A673 (cell line): Measurements from ENCODE around the gene BRD8. TPM values are rescaled to one million over a fixed set of nuclear protein-coding genes. Genes with fewer than 3 reads are reported as not detected.

Experiments
- BruUV-seq: library from RNA; stranded (reverse); fragments of 400-500 nt; replicated peaks from 2 replicates; lab custom pipeline; 2021; lab: Mats Ljungman, UMichigan
- CTCF ChIA-PET: fragments of 300-600 bp; sonication (Branson Sonifier 250); formaldehyde crosslinking; loops from one replicate; lab custom pipeline; 2022; ENCODE audit warnings: antibody characterized with exemption; lab: Charles Lee
- POLR2A ChIA-PET: fragments of 300-600 bp; sonication (Branson Sonifier 250); formaldehyde crosslinking; loops from one replicate; lab custom pipeline; 2022; ENCODE audit warnings: antibody characterized with exemption; ENCODE audit not compliant: low non-redundant PET; lab: Charles Lee
- DNase-seq: peaks from one replicate; pipeline ENCODE4 v3.0.0-alpha.2; 2015; ENCODE audit warnings: low spot score
- H3K27ac ChIP-seq: fragments of 200-600 bp; sonication (generic); 2 replicates; pipeline ENCODE4 v1.5.1; 2016; ENCODE audit warnings: mixed run types, low read depth, mild to moderate bottlenecking, mixed read lengths, antibody characterized with exemption, low read length; ENCODE audit not compliant: poor library complexity, severe bottlenecking
- H3K27me3 ChIP-seq: fragments of 200-600 bp; sonication (generic); replicated peaks from 2 replicates; pipeline ENCODE4 v1.6.1; 2017; ENCODE audit warnings: mixed run types, low read depth, mild to moderate bottlenecking, mixed read lengths, antibody characterized with exemption, low read length; ENCODE audit not compliant: insufficient read depth, poor library complexity
- H3K36me3 ChIP-seq: fragments of 200-600 bp; sonication (generic); 2 replicates; pipeline ENCODE4 v1.6.1; 2016; ENCODE audit warnings: mixed run types, mild to moderate bottlenecking, mixed read lengths, antibody characterized with exemption, low read length; ENCODE audit not compliant: insufficient read depth, poor library complexity, severe bottlenecking
- H3K4me1 ChIP-seq: fragments of 200-600 bp; sonication (generic); 2 replicates; pipeline ENCODE4 v1.6.1; 2017; ENCODE audit warnings: mixed run types, mild to moderate bottlenecking, mixed read lengths, antibody characterized with exemption, low read length; ENCODE audit not compliant: insufficient read depth, poor library complexity, severe bottlenecking
- H3K4me3 ChIP-seq: fragments of 200-600 bp; sonication (generic); 2 replicates; pipeline ENCODE4 v1.5.1; 2016; ENCODE audit warnings: low read depth, mixed run types, mild to moderate bottlenecking, mixed read lengths, low read length; ENCODE audit not compliant: poor library complexity, severe bottlenecking
- H3K9me3 ChIP-seq: fragments of 200-600 bp; sonication (generic); 2 replicates; pipeline ENCODE4 v1.6.1; 2016; ENCODE audit warnings: mixed run types, low read depth, mild to moderate bottlenecking, mixed read lengths, antibody characterized with exemption, low read length; ENCODE audit not compliant: poor library complexity, severe bottlenecking
- EZH2 ChIP-seq: fragments of 200-600 bp; sonication (generic); IDR thresholded peaks from 2 replicates; pipeline ENCODE4 v1.6.1; 2017; ENCODE audit warnings: borderline replicate concordance, low read depth, mild to moderate bottlenecking, mixed read lengths, antibody characterized with exemption, low read length; ENCODE audit not compliant: poor library complexity, severe bottlenecking
- intact Hi-C: fragments of 100-400 bp; cut with micrococcal nuclease; formaldehyde crosslinking; loops from one replicate; pipeline ENCODE4 v1.10.0; 2022; ENCODE audit not compliant: unreplicated experiment
- total RNA-seq: library from RNA; stranded (reverse); gene quantifications from 2 replicates; pipeline ENCODE4 v1.2.3, GENCODE V29; 2021
- TF ChIP-seq, protein P1 (sequence below): fragments of 300-800, 200-600 bp; sonication (generic); conservative IDR thresholded peaks from 2 replicates; pipeline ENCODE4 v1.5.1; 2017; ENCODE audit warnings: low read depth, mild to moderate bottlenecking, antibody characterized with exemption, low read length, moderate library complexity, mixed read lengths

Gene BRD8
- total RNA-seq, 1 experiment from 2014 or later: 86.7 TPM

- Histone ChIP-seq H3K4me1 (no peaks in the 10 kb centered on the region), H3K27me3 (peaks cover 14% of the 10 kb centered on the region), H3K4me3 (no peak overlapping the region), H3K27ac (no peak overlapping the region), H3K9me3 (no peaks in the 10 kb centered on the region), H3K36me3 (no peaks in the 10 kb centered on the region)
- CTCF ChIA-PET: no interaction called here
- POLR2A ChIA-PET: no interaction called here
- no peak for DNase-seq
- BruUV-seq: no TSS peak
- intact Hi-C loops: no loop called here
- no peak for TF ChIP-seq EZH2
- TF ChIP-seq, protein P1, sequence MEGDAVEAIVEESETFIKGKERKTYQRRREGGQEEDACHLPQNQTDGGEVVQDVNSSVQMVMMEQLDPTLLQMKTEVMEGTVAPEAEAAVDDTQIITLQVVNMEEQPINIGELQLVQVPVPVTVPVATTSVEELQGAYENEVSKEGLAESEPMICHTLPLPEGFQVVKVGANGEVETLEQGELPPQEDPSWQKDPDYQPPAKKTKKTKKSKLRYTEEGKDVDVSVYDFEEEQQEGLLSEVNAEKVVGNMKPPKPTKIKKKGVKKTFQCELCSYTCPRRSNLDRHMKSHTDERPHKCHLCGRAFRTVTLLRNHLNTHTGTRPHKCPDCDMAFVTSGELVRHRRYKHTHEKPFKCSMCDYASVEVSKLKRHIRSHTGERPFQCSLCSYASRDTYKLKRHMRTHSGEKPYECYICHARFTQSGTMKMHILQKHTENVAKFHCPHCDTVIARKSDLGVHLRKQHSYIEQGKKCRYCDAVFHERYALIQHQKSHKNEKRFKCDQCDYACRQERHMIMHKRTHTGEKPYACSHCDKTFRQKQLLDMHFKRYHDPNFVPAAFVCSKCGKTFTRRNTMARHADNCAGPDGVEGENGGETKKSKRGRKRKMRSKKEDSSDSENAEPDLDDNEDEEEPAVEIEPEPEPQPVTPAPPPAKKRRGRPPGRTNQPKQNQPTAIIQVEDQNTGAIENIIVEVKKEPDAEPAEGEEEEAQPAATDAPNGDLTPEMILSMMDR: no peak
These were observed 82.1 kb downstream of the BRD8 start for GRCh38 chr5:138096363-138096762.

DNA sequence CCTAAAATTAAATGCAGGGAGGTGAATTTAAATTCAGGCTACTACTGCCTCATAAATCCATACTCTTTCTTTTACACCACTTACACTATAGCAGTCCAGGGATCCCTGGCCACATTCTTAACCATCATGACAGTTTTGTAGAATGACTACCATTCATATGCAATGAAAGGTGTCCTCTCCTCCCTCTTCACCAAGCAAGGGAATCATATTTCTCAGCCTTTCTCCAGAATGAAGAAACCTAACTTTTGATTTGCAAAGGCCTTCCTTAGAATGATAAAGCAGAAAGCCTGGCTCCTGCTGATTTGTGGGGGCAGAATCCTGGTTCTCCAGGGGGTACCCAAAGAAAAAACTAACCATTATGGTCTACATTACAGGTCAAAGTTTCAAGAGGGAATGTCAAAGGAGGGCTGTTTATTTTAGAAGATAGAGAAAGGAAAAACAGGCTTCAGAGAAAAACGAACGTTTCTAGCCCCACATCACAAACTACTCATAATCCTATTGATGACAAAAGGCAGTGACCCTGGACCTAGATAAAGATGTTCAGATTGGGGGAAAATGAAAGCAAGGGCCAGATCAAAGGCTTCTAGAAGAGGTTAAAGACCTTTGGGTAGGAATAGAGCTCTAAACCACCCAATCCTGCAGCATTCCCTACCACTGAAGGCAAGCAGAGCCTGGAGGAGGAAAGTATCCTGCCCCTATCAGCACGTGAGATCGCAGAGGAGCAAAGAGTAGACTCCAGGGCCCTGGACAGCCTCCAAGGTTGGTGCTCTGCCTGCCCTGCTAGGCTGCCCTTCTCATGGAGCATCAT, 83.1 kb downstream of the BRD8 start:
- CTCF ChIA-PET: no interaction called here
- intact Hi-C loops: no loop called here
- Histone ChIP-seq H3K4me1 (no peaks in the 10 kb centered on the region), H3K4me3 (no peak overlapping the region), H3K9me3 (no peaks in the 10 kb centered on the region), H3K27me3 (peaks cover 14% of the 10 kb centered on the region), H3K27ac (no peak overlapping the region), H3K36me3 (no peaks in the 10 kb centered on the region)
- BruUV-seq: no TSS peak
- no peak for DNase-seq
- TF ChIP-seq, protein P1: no peak
- no peak for TF ChIP-seq EZH2
- POLR2A ChIA-PET: no interaction called here

- H3K36me3 ChIP-seq: no peaks in the 10 kb centered on the region
- no peaks in the 10 kb centered on the region for H3K9me3 ChIP-seq
- H3K4me1 ChIP-seq: no peaks in the 10 kb centered on the region
- ChIA-PET CTCF (no interaction called here), POLR2A (no interaction called here)
- H3K27ac ChIP-seq: no peak overlapping the region
- intact Hi-C loops: no loop called here
- no peak for DNase-seq
- H3K4me3 ChIP-seq: no peak overlapping the region
- peaks cover 14% of the 10 kb centered on the region for H3K27me3 ChIP-seq
- TF ChIP-seq EZH2: no peak
- TF ChIP-seq, protein P1: no peak
- BruUV-seq: no TSS peak
These were observed 85.4 kb downstream of the BRD8 start for GRCh38 chr5:138093036-138093435.
